Upper lobe of left lung (tissue), 4 donors: Measurements from ENCODE around the gene ALDH7A1.

Source experiments
- POLR2AphosphoS5 ChIP-seq, 2 donors: sonication (generic); formaldehyde crosslinking; IDR thresholded peaks; one replicate each; pipeline ENCODE4 v1.5.1; 2017; ENCODE audit warnings: antibody characterized with exemption in 2 of 2
- TF ChIP-seq, protein P1 (sequence below), 6 experiments: fragments of 450-650 bp in 4 of 6; fragments of 200-600 bp in 2 of 6; sonication (generic) in 2 of 6; IDR thresholded peaks; one replicate each; pipeline ENCODE4 v1.5.1; 2016 to 2019; ENCODE audit warnings: antibody characterized with exemption in 6 of 6

DNA sequence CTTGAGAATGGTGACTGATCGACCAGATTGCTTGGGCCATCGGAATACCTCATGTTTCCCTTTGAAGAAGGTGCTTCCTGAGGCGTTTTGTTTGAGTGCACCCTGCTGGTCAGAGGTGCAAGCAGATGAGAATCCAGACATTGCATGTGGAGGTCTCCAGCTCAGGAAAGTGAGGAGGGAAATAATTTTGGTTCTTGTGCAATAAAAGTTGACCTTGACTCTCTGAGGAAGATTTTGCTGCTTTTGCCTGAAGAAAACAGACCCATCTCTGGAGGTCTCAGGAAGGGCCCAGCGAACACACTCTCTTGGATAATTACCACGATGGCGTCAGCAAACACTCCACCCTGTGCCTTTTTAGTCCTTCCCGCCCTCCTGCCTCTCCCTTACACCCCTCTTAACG lies 102.1 kb downstream of the ALDH7A1 start:
- TF ChIP-seq, protein P1, sequence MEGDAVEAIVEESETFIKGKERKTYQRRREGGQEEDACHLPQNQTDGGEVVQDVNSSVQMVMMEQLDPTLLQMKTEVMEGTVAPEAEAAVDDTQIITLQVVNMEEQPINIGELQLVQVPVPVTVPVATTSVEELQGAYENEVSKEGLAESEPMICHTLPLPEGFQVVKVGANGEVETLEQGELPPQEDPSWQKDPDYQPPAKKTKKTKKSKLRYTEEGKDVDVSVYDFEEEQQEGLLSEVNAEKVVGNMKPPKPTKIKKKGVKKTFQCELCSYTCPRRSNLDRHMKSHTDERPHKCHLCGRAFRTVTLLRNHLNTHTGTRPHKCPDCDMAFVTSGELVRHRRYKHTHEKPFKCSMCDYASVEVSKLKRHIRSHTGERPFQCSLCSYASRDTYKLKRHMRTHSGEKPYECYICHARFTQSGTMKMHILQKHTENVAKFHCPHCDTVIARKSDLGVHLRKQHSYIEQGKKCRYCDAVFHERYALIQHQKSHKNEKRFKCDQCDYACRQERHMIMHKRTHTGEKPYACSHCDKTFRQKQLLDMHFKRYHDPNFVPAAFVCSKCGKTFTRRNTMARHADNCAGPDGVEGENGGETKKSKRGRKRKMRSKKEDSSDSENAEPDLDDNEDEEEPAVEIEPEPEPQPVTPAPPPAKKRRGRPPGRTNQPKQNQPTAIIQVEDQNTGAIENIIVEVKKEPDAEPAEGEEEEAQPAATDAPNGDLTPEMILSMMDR (IDR thresholded peaks at IDR 0.05): no peak
- TF ChIP-seq POLR2AphosphoS5 (IDR thresholded peaks at IDR 0.05): no peak
